IMR-90 (cell line): ENCODE data around the gene ZNF502. TPM values are rescaled to one million over a fixed set of nuclear protein-coding genes. Genes with fewer than 3 reads are reported as not detected.
A peak's percentile ranks its signal among the peaks of the same experiment; 100 is the strongest.

ENCODE experiments used
- ATAC-seq: fragments of 200-7000 bp; cut with Tn5 transposase; 2 replicates; pipeline ENCODE4 v1.9.1; 2020; ENCODE audit warnings: low read depth, mild to moderate bottlenecking, moderate library complexity
- BruUV-seq: library from RNA; stranded (reverse); fragments of 400-500 nt; replicated peaks from 2 replicates; lab custom pipeline; 2021; lab: Mats Ljungman, UMichigan
- CTCF ChIA-PET: fragments of 300-600 bp; formaldehyde crosslinking; extraction: SDS; loops from one replicate; lab custom pipeline; 2021; ENCODE audit warnings: antibody characterized with exemption; lab: Yijun Ruan, JAX
- POLR2A ChIA-PET: fragments of 300-600 bp; sonication (Branson Sonifier 250); formaldehyde crosslinking; loops from one replicate; lab custom pipeline; 2022; ENCODE audit warnings: antibody characterized with exemption; ENCODE audit not compliant: unreplicated experiment; lab: Charles Lee
- DNase-seq: peaks from one replicate; pipeline ENCODE4 v3.0.0; 2013
- H2AFZ ChIP-seq: replicated peaks from 2 replicates; pipeline ENCODE3; 2013; ENCODE audit warnings: low read length, mild to moderate bottlenecking; ENCODE audit not compliant: poor library complexity
- H2AK5ac ChIP-seq: 2 replicates; pipeline ENCODE4 v1.6.1; 2013; ENCODE audit warnings: low read depth, low read length, inconsistent platforms
- H2AK9ac ChIP-seq: replicated peaks from 2 replicates; pipeline ENCODE3; 2013; ENCODE audit warnings: mild to moderate bottlenecking, low read depth, low read length, moderate library complexity; ENCODE audit not compliant: poor library complexity
- H2BK120ac ChIP-seq: 2 replicates; pipeline ENCODE4 v1.6.1; 2013; ENCODE audit warnings: low read depth, low read length, inconsistent platforms
- H2BK15ac ChIP-seq: 3 replicates; pipeline ENCODE4 v1.6.1; 2013; ENCODE audit warnings: low read depth, low read length, inconsistent platforms
- H2BK20ac ChIP-seq: 2 replicates; pipeline ENCODE4 v1.6.1; 2013; ENCODE audit warnings: low read depth, mild to moderate bottlenecking, inconsistent platforms, low read length, moderate library complexity
- H2BK5ac ChIP-seq: 2 replicates; pipeline ENCODE4 v1.6.1; 2013; ENCODE audit warnings: mild to moderate bottlenecking, low read depth, low read length, inconsistent platforms; ENCODE audit not compliant: poor library complexity, severe bottlenecking
- H3K14ac ChIP-seq: replicated peaks from 2 replicates; pipeline ENCODE4 v1.6.1; 2013; ENCODE audit warnings: low read depth, low read length, inconsistent platforms
- H3K18ac ChIP-seq: 2 replicates; pipeline ENCODE4 v1.6.1; 2013; ENCODE audit warnings: low read depth, low read length, control low read depth
- H3K23ac ChIP-seq: 2 replicates; pipeline ENCODE4 v1.6.1; 2013; ENCODE audit warnings: low read depth, low read length, inconsistent platforms
- H3K27ac ChIP-seq: 2 replicates; pipeline ENCODE4 v1.5.1; 2013; ENCODE audit warnings: mild to moderate bottlenecking, control low read depth, low read length; ENCODE audit not compliant: insufficient read depth
- H3K27me3 ChIP-seq: 2 replicates; pipeline ENCODE4 v1.6.1; 2013; ENCODE audit warnings: low read length; ENCODE audit not compliant: control insufficient read depth, insufficient read depth
- H3K36me3 ChIP-seq: 2 replicates; pipeline ENCODE4 v1.6.1; 2013; ENCODE audit warnings: low read length, mixed read lengths; ENCODE audit not compliant: control insufficient read depth, insufficient read depth
- H3K4ac ChIP-seq: 2 replicates; pipeline ENCODE4 v1.6.1; 2013; ENCODE audit warnings: low read depth, low read length, inconsistent platforms
- H3K4me1 ChIP-seq: 2 replicates; pipeline ENCODE4 v1.6.1; 2013; ENCODE audit warnings: low read length, mixed read lengths; ENCODE audit not compliant: control insufficient read depth, insufficient read depth
- H3K4me2 ChIP-seq: 2 replicates; pipeline ENCODE4 v1.6.1; 2013; ENCODE audit warnings: low read depth, mild to moderate bottlenecking, control low read depth, low read length, moderate library complexity
- H3K4me3 ChIP-seq: 2 replicates; pipeline ENCODE4 v1.5.1; 2013; ENCODE audit warnings: low read depth, mild to moderate bottlenecking, control low read depth, low read length, moderate library complexity; ENCODE audit not compliant: insufficient read depth
- H3K56ac ChIP-seq: 2 replicates; pipeline ENCODE4 v1.6.1; 2013; ENCODE audit warnings: low read length, inconsistent platforms; ENCODE audit not compliant: insufficient read depth; ENCODE audit errors: extremely low read depth
- H3K79me1 ChIP-seq, 2 experiments: 2 replicates each; pipeline ENCODE4 v1.6.1; 2013; ENCODE audit warnings: low read length in 2 of 2, inconsistent platforms in 1 of 2, low read depth in 1 of 2
- H3K9ac ChIP-seq: 2 replicates; pipeline ENCODE4 v1.6.1; 2013; ENCODE audit warnings: low read depth, low read length, control low read depth
- H3K9me1 ChIP-seq: 2 replicates; pipeline ENCODE4 v1.6.1; 2013; ENCODE audit warnings: low read length, inconsistent platforms; ENCODE audit not compliant: insufficient read depth
- H3K9me3 ChIP-seq: 2 replicates; pipeline ENCODE4 v1.6.1; 2013; ENCODE audit warnings: low read length; ENCODE audit not compliant: control insufficient read depth, insufficient read depth
- H4K20me1 ChIP-seq: 2 replicates; pipeline ENCODE4 v1.6.1; 2013; ENCODE audit warnings: low read length, inconsistent platforms; ENCODE audit not compliant: insufficient read depth
- H4K5ac ChIP-seq: 2 replicates; pipeline ENCODE4 v1.6.1; 2013; ENCODE audit warnings: mild to moderate bottlenecking, low read depth, low read length, control low read depth
- H4K8ac ChIP-seq, 2 experiments: 2 replicates each; pipeline ENCODE4 v1.6.1; 2013; ENCODE audit warnings: low read depth in 2 of 2, low read length in 2 of 2, control low read depth in 1 of 2, inconsistent platforms in 1 of 2
- H4K91ac ChIP-seq: 2 replicates; pipeline ENCODE4 v1.6.1; 2013; ENCODE audit warnings: low read depth, low read length, inconsistent platforms; ENCODE audit not compliant: insufficient read depth
- BHLHE40 ChIP-seq: fragments of 150-350 bp; IDR thresholded peaks from 2 replicates; pipeline ENCODE4 v1.6.1; 2016; ENCODE audit warnings: mild to moderate bottlenecking, low read depth, low read length
- CHD1 ChIP-seq: IDR thresholded peaks from 2 replicates; pipeline ENCODE4 v1.6.1; 2012; ENCODE audit warnings: low read depth, low read length, improper control_type of control experiment
- FOS ChIP-seq: fragments of 150-350 bp; IDR thresholded peaks from 2 replicates; pipeline ENCODE4 v1.6.1; 2016; ENCODE audit warnings: low read depth, low read length
- MXI1 ChIP-seq: IDR thresholded peaks from 2 replicates; pipeline ENCODE4 v1.6.1; 2012; ENCODE audit warnings: low read depth, mild to moderate bottlenecking, low read length, moderate library complexity, borderline replicate concordance
- NFE2L2 ChIP-seq: fragments of 150-350 bp; IDR thresholded peaks from 2 replicates; pipeline ENCODE4 v1.6.1; 2016; ENCODE audit warnings: low read depth, mild to moderate bottlenecking, low read length
- RAD21 ChIP-seq: IDR thresholded peaks from 2 replicates; pipeline ENCODE4 v1.6.1; 2012; ENCODE audit warnings: low read length, improper control_type of control experiment
- RCOR1 ChIP-seq: IDR thresholded peaks from 2 replicates; pipeline ENCODE4 v1.6.1; 2012; ENCODE audit warnings: mild to moderate bottlenecking, low read length, improper control_type of control experiment; ENCODE audit not compliant: insufficient replicate concordance
- WGBS, 2 experiments: methylation state at CpG; one replicate each; pipeline versions ENCODE4 v1.1.5 to v1.1.7; 2013; ENCODE audit warnings: missing lambda C conversion rate in 2 of 2; ENCODE audit not compliant: insufficient read length in 1 of 2; ENCODE audit errors: extremely low coverage in 2 of 2; 5-methylcytosine and 5-hydroxymethylcytosine counted together
- dilution Hi-C: fragments of 300-500 bp; cut with HindIII; formaldehyde crosslinking; loops from one replicate; pipeline ENCODE4 v1.14.3; 2018; ENCODE audit warnings: low sequenced_read_pairs; ENCODE audit not compliant: unreplicated experiment
- in situ Hi-C: fragments of 300-500 bp; cut with MboI; formaldehyde crosslinking; loops from 3 replicates; pipeline ENCODE4 v1.14.3; 2019; ENCODE audit warnings: low sequenced_read_pairs, inconsistent platforms, mixed read lengths
- intact Hi-C: fragments of 100-400 bp; cut with micrococcal nuclease; formaldehyde crosslinking; loops from 2 replicates; pipeline ENCODE4 v1.10.0; 2022
- polyA plus RNA-seq, 3 experiments: library from polyadenylated mRNA; depleted of rRNA; stranded (reverse); fragments of >200 nt; gene quantifications; 2 replicates each; pipeline ENCODE4 v1.2.3, GENCODE V29; 2012; ENCODE audit warnings: low replicate concordance in 1 of 3
- total RNA-seq: library from RNA; depleted of rRNA; stranded (reverse); fragments of >200 nt; gene quantifications from 2 replicates; pipeline ENCODE4 v1.2.3, GENCODE V29; 2012
- TF ChIP-seq, protein P1 (sequence below): conservative IDR thresholded peaks from 2 replicates; pipeline ENCODE4 v1.5.1; 2012; ENCODE audit warnings: mild to moderate bottlenecking, low read depth, low read length, improper control_type of control experiment
- TF ChIP-seq, protein P2 (sequence below): fragments of 150-350 bp; IDR thresholded peaks from 2 replicates; pipeline ENCODE4 v1.6.1; 2017; ENCODE audit warnings: mild to moderate bottlenecking, antibody characterized with exemption, low read length, low read depth

Gene ZNF502
- total and polyA plus RNA-seq, 2 of the 4 experiments (the other 2 are of a cell fraction), result 2.1 to 5.7 TPM

DNA sequence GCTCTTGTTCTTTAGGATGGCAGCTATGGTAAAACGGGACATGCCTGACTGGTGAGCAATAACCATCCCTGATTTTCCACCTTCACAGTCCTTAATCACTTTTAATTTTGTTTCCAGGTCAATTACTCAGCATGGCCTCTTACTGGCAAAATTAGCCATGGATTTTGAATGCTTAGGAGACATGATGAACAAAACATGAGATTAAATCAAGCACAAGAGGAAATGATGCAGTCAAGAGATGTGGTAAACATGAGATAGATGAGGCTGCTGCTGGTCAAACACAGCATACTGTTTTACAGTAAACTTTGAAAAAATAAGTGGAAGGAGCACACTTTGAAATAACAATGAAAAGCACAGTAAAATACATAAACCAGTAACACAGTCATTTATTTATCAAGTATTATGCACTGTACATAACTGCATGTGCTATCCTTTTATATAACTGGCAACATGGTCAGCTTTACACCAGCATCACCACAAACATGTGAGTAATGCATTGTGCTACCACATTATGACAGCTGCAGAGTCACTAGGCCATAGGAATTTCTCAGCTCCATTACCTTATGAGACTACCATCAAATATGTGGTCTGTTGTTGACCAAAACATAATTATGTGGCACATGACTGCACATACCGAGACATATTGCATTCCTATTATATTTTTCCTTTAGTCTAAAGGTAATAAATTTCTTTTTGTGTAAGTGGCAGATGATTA lies 30.1 kb upstream of the ZNF502 start:
- Histone ChIP-seq H2AK5ac (no peak overlapping the region), H3K23ac (no peak overlapping the region), H2AFZ (no peak overlapping the region), H3K18ac (no peak overlapping the region), H4K5ac (no peak overlapping the region), H3K9ac (no peak overlapping the region), H2BK20ac (no peak overlapping the region), H4K20me1 (no peaks in the 10 kb centered on the region), H2AK9ac (no peak overlapping the region), H4K8ac (no peak overlapping the region), H3K27ac (no peak overlapping the region), H2BK5ac (no peak overlapping the region), H3K56ac (no peak overlapping the region), H2BK15ac (no peak overlapping the region), H2BK120ac (no peak overlapping the region), H3K4me1 (no peaks in the 10 kb centered on the region), H3K14ac (no peak overlapping the region), H3K36me3 (peaks cover 4% of the 10 kb centered on the region), H3K4ac (no peak overlapping the region), H3K79me1 (peaks cover 0 to 5% of the 10 kb centered on the region in 2 experiments; a peak in 2 of 4 replicates), H3K4me2 (no peak overlapping the region), H3K27me3 (no peaks in the 10 kb centered on the region), H3K9me1 (no peaks in the 10 kb centered on the region), H3K9me3 (peaks cover 13% of the 10 kb centered on the region), H3K4me3 (no peak overlapping the region), H4K91ac (no peak overlapping the region)
- ATAC-seq (no peak), DNase-seq (peak; percentile 19)
- intact Hi-C loops (no loop called here), dilution Hi-C loops (no loop called here), in situ Hi-C loops (no loop called here)
- ChIA-PET POLR2A (no interaction called here), CTCF (interaction anchor here (0.6 kb wide), 1 partner anchor 223 kb away, joined by 3 read pairs; no protein-coding TSS in a partner anchor)
- WGBS, 2 experiments, result no CpG with 5 or more reads among the region's 2 CpGs
- TF ChIP-seq, protein P1, sequence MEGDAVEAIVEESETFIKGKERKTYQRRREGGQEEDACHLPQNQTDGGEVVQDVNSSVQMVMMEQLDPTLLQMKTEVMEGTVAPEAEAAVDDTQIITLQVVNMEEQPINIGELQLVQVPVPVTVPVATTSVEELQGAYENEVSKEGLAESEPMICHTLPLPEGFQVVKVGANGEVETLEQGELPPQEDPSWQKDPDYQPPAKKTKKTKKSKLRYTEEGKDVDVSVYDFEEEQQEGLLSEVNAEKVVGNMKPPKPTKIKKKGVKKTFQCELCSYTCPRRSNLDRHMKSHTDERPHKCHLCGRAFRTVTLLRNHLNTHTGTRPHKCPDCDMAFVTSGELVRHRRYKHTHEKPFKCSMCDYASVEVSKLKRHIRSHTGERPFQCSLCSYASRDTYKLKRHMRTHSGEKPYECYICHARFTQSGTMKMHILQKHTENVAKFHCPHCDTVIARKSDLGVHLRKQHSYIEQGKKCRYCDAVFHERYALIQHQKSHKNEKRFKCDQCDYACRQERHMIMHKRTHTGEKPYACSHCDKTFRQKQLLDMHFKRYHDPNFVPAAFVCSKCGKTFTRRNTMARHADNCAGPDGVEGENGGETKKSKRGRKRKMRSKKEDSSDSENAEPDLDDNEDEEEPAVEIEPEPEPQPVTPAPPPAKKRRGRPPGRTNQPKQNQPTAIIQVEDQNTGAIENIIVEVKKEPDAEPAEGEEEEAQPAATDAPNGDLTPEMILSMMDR, result no peak
- TF ChIP-seq MXI1 (no peak), RCOR1 (no peak), NFE2L2 (no peak), RAD21 (no peak), FOS (no peak), CHD1 (no peak), BHLHE40 (no peak)
- TF ChIP-seq, protein P2, sequence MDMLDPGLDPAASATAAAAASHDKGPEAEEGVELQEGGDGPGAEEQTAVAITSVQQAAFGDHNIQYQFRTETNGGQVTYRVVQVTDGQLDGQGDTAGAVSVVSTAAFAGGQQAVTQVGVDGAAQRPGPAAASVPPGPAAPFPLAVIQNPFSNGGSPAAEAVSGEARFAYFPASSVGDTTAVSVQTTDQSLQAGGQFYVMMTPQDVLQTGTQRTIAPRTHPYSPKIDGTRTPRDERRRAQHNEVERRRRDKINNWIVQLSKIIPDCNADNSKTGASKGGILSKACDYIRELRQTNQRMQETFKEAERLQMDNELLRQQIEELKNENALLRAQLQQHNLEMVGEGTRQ, result no peak
- no TSS peak for BruUV-seq
